Thoracic aorta (tissue), 2 donors: ENCODE measurements around the gene CREB3L1. TPM values are rescaled to one million over a fixed set of nuclear protein-coding genes. Genes with fewer than 3 reads are reported as not detected.
A peak's percentile ranks its signal among the peaks of the same experiment; 100 is the strongest.

Experiments used
- ATAC-seq: fragments of 150-250 bp; one replicate; pipeline ENCODE4 v1.8.0; 2017; ENCODE audit warnings: low read depth; ENCODE audit not compliant: insufficient number of reproducible peaks, low FRiP score
- DNase-seq: peaks from one replicate; pipeline ENCODE4 v3.0.0-alpha.2; 2020; ENCODE audit warnings: low spot score
- H3K27ac ChIP-seq, 2 donors: fragments of 200-600 bp; sonication (generic); 1 replicate in 1 of 2; 2 replicates in 1 of 2; pipeline ENCODE4 v1.5.1; 2016; ENCODE audit warnings: mild to moderate bottlenecking in 2 of 2, moderate library complexity in 2 of 2
- H3K27me3 ChIP-seq: fragments of 200-600 bp; sonication (generic); replicated peaks from 2 replicates; pipeline ENCODE4 v1.6.0; 2016; ENCODE audit warnings: mild to moderate bottlenecking; ENCODE audit not compliant: insufficient read depth
- H3K36me3 ChIP-seq: fragments of 200-600 bp; sonication (generic); one replicate; pipeline ENCODE4 v1.5.1; 2016
- H3K4me1 ChIP-seq, 2 donors: fragments of 200-600 bp; sonication (generic); 1 replicate in 1 of 2; 2 replicates in 1 of 2; pipeline versions ENCODE4 v1.5.1 to v1.6.0; 2016; ENCODE audit warnings: low read depth in 2 of 2, mild to moderate bottlenecking in 1 of 2; ENCODE audit not compliant: control insufficient read depth in 1 of 2
- H3K4me3 ChIP-seq: fragments of 200-600 bp; sonication (generic); 2 replicates; pipeline ENCODE4 v1.5.1; 2016; ENCODE audit warnings: mild to moderate bottlenecking
- H3K9me3 ChIP-seq: fragments of 200-600 bp; sonication (generic); 2 replicates; pipeline ENCODE4 v1.5.1; 2016
- CTCF ChIP-seq: fragments of 200-600 bp; sonication (generic); IDR thresholded peaks from one replicate; pipeline ENCODE4 v1.5.1; 2019; ENCODE audit warnings: antibody characterized with exemption
- total RNA-seq, 2 donors: library from RNA; depleted of rRNA; stranded (reverse); fragments of >200 nt; gene quantifications; one replicate each; pipeline versions ENCODE4 v1.1.0 to v1.2.3, GENCODE V29; 2016

The CREB3L1 gene
- total RNA-seq, 2 donors from 2014 or later, result 3.0 to 7.6 TPM

GRCh38 chr11:46246521-46246920 lies 30.9 kb upstream of the CREB3L1 start:
- Histone ChIP-seq H3K9me3 (no peaks in the 10 kb centered on the region), H3K4me1 (peaks cover 0 to 5% of the 10 kb centered on the region in 2 donors), H3K27ac (no peak overlapping the region), H3K4me3 (no peak overlapping the region), H3K27me3 (no peaks in the 10 kb centered on the region), H3K36me3 (no peaks in the 10 kb centered on the region)
- ATAC-seq (peak; percentile 31), DNase-seq (no peak)
- no peak for TF ChIP-seq CTCF

GRCh38 chr11:46247090-46247489 lies 30.4 kb upstream of the CREB3L1 start:
- no peak for DNase-seq
- TF ChIP-seq CTCF, result no peak
- Histone ChIP-seq H3K36me3 (no peaks in the 10 kb centered on the region), H3K9me3 (no peaks in the 10 kb centered on the region), H3K27me3 (no peaks in the 10 kb centered on the region), H3K27ac (no peak overlapping the region), H3K4me3 (no peak overlapping the region), H3K4me1 (peaks cover 0 to 5% of the 10 kb centered on the region in 2 donors)
- no peak for ATAC-seq

GRCh38 chr11:46247659-46248058 lies 29.8 kb upstream of the CREB3L1 start:
- no peak for ATAC-seq
- Histone ChIP-seq H3K4me3 (no peak overlapping the region), H3K27ac (no peak overlapping the region), H3K4me1 (peaks cover 0 to 4% of the 10 kb centered on the region in 2 donors), H3K9me3 (no peaks in the 10 kb centered on the region), H3K36me3 (no peaks in the 10 kb centered on the region), H3K27me3 (no peaks in the 10 kb centered on the region)
- TF ChIP-seq CTCF, result no peak
- no peak for DNase-seq

GRCh38 chr11:46248289-46249102 lies 29.0 kb upstream of the CREB3L1 start:
- peak overlapping the region in 1 of 2 donors; percentile 8 for H3K27ac ChIP-seq
- no peaks in the 10 kb centered on the region for H3K27me3 ChIP-seq
- no peaks in the 10 kb centered on the region for H3K36me3 ChIP-seq
- no peak for DNase-seq
- TF ChIP-seq CTCF, result no peak
- H3K4me1 ChIP-seq, result no peaks in the 10 kb centered on the region
- no peak overlapping the region for H3K4me3 ChIP-seq
- ATAC-seq, result no peak
- H3K9me3 ChIP-seq, result no peaks in the 10 kb centered on the region

GRCh38 chr11:46249103-46249937 lies 28.1 kb upstream of the CREB3L1 start:
- Histone ChIP-seq H3K4me3 (no peak overlapping the region), H3K36me3 (no peaks in the 10 kb centered on the region), H3K4me1 (no peaks in the 10 kb centered on the region), H3K27ac (peak overlapping the region in 1 of 2 donors; percentile 8), H3K27me3 (no peaks in the 10 kb centered on the region), H3K9me3 (no peaks in the 10 kb centered on the region)
- TF ChIP-seq CTCF, result no peak
- DNase-seq (no peak), ATAC-seq (no peak)
